Activated CD8-positive, alpha-beta memory T cell treated with anti-CD3 and anti-CD28 coated beads, Interleukin-2, amount 50 U/mL, for 24 hours (primary cell): ENCODE data around the gene ADGRB2.
A peak's percentile ranks its signal among the peaks of the same experiment; 100 is the strongest.

Source experiments
- DNase-seq: peaks from one replicate; pipeline ENCODE4 v3.0.0-alpha.2; 2020; ENCODE audit errors: extremely low read depth

ADGRB2 gene

DNA sequence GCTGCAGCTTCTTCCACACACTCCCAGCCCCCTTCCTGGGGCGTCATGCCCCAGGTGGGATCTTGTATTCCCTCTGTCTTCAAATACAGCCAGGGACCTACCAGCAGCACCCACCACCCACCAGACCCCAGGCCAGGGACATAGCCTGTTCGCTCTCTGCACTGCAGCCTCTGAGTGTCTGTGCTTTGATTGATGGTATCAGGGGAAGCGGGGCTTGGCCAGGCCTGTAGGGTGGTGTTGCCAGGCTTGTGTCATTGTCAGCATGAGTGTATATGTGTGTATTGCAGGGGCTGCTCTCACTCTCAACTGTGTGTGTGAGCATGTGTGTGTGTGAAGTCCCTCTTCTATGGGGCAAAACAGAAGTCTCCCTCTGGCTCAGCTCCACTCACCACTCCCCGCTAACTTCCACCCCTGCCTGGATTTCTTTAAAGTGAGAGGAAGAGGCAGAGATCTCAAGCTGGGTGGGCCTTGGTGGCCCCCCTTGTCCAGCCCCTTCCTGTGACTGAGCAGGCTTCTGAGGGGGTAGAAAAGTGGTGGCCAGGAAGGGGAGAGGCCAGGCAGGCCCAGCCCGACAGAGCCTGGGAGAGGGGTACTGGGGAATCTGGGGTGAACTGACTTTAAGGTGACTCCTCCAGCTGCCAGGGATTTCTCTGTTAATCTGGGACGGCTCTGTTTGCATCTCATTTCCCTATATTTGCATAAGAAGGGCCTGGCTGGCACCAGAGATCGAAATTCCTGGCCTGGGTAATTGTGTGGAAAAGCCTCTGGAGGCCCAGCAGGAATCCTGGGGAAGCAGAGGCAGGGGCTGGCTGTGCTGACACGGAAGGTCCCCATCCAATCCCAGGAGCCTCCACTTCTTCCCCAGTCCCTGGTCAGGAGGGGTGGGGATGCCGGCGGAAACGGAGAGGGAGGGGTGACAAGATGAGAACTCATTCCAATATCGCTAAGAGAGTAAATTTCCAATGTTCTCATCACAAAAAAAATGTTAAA, 18.6 kb upstream of the ADGRB2 start:
- DNase-seq = no peak

DNA sequence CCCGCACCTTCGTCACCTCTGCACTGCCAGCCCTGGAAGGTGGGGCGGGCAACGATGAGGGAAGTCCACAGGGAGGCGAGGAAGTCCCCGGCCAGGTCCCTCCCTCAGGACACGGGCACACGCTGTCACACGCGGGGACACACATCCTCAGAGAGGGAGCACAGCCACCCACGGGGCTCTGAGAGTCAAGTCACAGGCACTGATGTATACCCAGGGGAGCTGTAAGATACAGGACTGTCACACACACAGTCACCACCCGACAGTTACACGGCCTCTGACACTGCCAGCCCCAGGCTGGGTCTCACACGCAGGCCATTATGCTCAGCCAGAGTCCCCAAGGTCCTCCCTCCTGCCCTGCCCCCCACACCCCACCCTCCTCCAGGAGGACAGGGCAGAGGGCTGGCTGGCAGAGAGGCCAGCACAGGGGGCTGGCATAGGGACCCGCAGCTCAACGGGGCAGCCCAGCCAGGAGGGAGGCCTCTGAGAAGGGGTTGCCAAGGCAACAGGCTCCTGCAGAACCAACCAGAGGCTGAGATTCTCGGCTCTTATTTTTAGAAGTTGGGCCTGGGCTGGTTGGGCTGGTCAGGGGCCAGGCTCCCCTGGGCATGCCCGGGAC, 17.7 kb upstream of the ADGRB2 start:
- DNase-seq = no peak

DNA sequence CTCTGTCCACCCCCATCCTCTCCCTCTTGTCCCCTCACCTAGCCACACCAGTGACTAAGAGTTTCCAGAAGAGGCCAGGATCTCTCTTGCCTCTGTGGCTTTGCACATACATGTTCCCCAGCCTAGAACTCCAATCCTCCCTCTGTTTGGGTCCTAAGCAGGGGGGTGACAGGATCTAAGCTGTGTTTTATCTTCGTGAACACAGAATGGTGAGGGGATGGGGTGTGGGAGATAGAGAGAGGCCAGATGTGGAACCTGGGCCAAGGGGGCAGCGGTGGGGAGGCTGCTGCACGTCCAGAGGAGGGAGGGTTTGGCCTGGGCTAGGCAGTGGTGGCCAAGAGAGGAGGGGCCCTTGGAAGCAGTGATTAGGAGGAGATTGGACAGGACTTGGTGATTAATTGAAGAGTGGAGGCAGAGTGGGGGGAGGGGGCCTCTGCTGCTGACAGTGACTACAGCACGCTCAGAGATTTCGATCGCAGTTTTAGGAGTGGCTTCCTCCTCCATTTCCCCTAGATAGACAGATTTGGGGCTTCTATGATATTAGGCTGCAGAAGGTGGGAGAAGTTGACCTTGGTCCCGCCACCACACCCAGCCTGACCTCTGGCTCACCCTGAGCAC, 17.1 kb upstream of the ADGRB2 start:
- DNase-seq = no peak

DNA sequence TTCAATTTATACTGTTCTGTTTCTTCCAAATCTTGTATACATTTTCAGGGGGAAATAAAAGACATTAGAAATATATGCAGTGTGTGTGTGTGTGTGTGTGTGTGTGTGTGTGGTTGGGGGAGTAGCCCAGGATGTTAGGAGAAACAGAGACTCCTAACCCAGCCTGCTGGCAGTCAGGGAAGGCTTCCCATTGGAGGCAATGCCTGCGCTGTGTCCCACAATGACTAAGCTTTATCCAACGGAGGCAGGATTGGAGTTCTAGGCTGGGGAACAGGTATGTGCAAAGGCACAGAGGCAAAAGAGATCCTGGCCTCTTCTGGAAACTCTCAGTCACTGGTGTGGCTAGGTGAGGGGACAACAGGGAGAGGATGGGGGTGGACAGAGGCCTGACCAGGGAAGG, 16.5 kb upstream of the ADGRB2 start:
- no peak for DNase-seq

DNA sequence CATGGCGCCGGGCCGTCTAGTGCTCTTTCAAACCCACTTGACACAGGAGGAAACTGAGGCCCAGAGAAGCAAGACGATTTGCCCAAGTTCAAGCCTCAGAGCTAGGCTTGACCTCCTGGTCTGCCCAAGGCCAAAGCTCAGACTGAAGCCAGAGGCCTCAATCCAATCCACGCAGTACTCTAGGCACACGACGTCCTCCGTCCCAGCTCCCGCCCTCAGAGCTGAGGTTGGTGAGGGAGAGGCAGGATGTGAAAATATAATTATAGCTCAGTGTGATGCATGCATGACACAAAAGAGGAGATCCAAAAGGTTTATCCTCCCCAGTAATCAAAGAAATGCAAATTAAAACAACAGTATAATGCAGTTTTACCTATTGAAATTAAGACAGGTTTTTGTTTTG, 15.5 kb upstream of the ADGRB2 start:
- DNase-seq = no peak

DNA sequence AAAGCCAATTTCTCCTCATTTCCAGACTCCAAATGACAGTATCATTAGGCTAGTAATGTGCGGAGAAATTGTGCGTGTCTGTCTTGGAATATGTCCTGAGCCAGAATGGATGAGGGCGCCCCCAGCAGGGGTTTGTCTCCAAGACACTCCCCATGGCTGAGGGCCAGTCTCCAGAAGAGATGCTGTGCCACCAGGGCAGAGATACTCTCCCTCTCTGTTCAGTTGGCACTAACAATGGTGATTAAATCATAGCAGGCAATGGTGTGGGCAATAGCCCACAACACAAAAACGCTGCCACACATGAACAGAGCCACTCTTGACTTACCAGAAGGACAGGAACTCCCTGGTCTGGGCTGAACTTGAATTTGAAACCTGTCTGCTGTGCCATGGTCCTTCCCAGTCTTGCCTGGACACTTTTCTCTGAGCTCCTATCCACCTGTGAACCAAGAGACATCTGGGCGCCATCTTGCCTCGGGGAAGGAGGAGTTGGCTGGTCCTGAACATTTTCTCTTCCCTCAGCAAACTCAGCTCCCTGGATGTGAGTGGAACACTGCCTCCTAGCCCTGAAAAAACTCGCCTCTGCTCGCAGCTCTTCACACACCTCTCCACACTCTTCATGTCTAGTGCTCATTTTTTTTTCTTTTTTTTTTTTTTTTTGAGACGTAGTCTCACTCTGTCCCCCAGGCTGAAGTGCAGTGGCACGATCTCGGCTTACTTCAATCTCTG, 14.8 kb upstream of the ADGRB2 start:
- no peak for DNase-seq

DNA sequence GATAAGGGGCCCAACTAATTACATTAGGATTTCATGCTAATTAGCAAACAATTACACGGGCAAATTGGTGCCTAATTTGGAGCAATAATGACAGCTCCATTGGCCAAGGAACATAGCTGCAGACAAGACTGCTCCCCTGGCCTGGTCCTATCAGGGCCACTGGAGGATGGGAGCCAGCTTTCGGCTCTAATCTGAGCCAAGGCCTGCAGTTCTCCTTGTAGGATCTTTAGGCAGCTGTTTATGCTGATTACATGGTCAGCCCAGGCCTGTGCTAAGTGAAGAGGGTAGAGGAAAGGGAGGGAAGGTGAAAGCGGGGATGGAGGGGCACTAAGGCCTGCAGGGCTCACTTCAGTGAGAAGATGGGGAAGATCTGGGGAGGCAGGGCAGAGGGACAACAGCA, 12.4 kb upstream of the ADGRB2 start:
- DNase-seq = no peak

DNA sequence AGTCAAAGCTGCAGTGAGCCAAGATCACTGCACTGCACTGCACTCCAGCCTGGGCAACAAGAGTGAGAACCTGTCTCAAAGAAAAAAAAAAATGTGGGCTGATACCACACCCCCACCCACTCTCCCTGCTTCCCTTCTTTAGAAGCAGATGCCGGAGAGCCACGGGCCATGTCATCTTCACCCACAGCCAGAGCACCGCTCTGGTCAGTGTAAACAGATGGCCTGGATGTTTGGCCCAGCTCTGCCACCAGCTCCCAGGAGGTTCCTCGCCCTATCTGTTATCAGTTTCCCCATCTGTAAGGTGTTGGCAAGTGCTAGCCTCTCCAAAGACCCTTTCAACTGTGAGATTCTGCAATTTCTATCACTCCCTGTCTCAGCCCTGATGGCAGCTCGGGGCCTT, 11.9 kb upstream of the ADGRB2 start:
- no peak for DNase-seq

DNA sequence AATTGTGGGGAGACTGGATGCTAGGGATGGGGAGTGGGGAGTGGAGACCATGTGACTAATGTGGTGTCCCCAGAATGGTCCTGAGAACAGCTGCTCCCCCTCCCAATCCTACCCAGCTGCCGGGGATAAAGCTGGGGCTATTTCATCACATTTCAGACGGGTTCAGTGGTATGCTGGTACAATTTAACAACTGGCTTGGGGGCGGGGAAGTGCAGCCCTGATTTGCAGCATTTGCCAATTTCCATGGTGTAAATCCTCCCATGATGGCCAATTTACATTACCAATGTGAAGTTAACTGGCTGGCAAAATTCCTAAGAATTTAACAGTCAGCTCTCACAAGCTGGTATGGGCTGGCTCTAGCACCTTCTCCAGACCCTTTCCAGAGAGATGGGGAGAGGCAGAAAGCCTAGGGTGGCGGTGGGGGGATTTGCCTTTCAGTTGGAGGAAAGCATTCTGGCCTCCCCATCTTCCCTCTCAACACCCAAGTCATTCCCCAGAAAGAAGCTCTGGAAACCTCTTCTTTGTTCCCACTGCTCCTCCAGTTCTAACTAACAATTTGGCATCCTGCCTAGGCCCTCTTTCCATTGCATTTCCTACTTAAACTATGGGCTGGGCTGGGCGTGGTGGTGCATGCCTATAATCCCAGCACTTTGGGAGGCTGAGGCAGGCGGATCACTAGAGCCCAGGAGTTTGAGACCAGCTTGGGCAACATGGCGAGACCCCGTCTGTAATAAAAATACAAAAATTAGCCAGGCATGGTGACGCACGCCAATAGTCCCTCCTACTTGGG, 11.3 kb upstream of the ADGRB2 start:
- DNase-seq = no peak

DNA sequence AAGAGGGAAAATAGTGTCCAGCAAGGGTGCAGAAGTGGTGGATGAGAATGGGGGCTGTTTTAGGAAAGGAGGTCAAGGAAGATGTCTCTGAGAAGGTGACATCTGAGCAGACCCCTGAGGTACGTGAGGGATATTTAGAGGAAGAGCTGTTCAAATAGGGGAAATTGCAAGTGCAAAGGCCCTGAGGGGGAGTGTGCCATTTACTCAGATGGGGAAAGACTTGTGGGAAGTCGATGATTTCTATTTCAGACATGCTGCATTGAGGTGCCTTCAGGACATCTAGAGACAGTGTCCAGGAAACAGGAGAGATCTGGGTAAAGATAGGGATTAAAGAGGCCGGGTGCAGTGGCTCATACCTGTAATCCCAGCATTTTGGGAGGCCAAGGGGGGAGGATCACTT, 10.4 kb upstream of the ADGRB2 start:
- DNase-seq = no peak

DNA sequence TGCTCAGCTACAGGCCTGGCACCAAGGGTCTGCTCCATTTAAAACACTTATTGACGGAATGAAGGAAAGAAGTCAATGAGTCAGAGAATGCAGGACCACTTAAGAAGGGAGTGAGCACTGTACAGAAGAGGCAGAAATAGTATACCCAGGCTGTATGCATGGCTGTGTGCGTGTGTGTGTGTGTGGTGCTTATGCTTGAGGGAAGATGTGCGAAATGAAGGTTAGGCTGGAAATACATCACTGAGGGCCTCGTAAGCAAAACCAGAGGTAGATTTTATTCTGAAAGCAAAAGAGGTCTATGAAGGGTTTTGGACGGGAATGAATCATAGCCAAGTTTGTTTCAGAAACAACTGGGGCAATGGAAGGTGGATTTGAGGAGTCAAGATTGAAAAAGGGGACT, 9.7 kb upstream of the ADGRB2 start:
- no peak for DNase-seq

DNA sequence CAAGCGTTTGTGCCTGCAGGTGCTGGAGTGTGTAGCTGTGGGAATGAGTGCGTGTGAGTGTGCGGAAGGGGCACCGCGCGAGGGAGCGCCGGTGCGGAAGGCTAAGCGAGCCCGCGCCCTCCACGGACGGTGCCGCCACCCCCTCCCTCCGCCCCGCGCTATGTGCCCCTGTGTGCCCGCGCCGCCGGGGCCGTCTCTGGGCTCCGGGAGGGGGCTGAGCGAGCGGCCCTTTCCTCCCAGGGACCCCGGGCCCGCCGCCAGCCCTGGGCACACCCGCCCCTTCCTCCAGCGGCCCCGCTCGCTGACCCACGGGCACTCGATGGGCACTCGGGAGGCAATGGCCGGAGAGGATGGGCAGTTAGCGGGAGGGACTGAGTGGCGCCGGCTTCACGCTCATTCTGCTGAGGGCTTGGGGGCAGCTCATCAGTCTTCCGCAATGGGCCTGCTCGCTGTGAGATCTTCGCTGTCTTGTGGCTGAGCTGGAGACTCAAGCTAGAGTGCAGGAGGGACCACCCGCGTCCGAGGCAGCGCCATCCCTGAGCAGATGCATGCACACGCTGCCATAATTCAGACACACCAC, 8.6 kb upstream of the ADGRB2 start:
- DNase-seq = no peak

DNA sequence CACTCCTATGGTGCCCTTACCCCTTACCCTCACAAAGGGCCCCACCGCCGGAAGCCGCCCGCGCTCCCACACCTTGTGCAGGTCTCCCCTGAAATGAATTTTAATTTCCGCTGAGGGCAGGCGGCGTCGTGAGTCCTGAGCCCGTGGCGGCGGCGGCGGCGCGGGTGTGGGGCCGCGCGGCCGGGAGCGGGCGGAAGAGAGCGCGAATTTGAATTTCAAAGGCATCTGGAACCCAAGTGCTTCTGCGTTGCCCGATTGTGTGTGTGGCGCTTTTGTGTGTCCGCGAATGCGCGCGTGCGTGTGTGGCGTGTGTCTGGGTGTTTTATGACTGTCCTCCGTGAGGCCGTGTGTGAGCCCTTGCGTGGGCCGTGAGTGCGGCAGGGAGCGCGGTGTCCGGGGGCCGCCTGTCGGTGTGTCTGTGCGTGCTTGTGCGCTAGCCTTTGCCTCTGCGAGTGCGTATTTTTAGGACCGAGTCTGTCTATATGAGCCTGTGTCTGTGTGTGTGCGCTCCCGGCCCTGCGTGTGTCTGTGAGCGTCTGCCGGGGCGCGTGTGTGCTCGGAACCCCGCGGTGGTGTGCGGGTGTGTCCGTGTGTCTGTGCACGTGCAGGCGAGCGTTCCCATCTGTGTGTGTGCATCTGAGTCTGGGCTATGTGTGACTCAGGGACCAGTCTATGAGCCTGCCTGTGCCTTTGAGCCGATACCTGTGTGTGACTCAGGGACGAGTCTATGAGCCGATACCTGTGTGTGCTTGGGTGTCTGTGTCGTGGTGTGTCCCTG, 7.9 kb upstream of the ADGRB2 start:
- no peak for DNase-seq

DNA sequence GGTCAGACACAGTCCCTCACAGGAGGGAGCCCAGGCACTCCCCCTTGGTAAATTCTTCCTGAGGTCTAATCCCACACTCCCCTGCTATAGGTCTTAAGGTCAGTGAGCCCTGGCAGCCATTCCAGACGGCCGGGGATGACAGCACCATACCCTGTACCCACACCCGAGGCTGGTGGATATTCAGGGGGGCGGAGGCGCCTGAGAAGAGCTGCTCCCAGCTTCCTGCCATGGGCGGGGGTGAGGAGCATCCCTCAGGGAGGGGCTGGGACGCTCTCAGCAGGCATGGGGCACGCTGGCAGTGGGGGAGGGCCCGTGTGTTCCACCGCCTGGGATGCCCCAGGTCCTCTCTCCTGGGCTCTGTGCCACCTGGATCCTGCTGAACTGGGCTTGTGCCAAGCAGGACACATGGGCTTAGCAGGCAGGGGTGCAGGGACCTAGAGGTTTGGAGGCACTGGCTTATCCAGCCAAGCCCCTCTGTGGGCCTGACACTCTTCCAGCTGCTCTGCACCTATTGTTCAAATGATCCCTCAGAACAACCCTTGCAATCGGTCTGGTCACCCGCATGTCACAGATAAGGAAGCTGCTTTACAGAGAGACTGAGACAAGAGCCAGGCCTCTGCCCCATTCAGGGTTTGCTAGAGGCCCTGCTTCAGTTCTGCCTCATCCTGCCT, 5.7 kb upstream of the ADGRB2 start:
- no peak for DNase-seq

DNA sequence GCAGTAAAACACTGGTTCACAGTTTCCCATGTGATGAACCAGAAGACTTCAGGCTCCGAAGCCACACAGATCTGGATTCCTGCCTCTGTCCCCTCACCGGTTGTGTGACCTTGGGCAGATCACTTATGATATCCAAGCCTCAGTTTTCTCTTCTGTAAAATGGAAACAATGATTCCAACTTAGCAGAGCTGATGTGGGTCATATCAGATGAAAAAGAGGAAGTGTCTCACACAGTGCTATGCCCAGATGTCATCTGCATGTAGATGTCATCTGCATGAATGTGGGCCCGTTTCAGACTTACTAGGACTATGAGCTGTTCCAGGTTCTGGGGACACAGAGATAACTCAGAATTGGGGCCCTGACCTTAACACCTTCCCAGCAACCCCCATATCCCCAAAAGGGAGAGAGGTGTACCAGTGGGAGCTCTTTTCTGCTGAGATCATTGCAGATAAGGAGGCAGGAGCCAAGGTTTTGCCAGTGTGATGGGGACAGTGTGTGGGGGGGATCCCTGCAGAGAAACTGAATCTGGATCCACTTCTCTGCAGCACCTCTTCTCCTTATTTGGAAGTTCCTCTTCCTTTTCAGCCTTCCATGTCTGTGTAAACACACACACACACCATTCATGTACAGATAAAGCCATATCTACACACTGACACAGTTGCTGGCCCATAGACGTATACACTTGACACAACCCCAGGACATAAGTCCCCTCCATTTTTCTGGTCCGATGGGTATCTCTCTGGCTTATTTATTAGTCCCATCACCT, 5.0 kb upstream of the ADGRB2 start:
- DNase-seq = peak; percentile 20

DNA sequence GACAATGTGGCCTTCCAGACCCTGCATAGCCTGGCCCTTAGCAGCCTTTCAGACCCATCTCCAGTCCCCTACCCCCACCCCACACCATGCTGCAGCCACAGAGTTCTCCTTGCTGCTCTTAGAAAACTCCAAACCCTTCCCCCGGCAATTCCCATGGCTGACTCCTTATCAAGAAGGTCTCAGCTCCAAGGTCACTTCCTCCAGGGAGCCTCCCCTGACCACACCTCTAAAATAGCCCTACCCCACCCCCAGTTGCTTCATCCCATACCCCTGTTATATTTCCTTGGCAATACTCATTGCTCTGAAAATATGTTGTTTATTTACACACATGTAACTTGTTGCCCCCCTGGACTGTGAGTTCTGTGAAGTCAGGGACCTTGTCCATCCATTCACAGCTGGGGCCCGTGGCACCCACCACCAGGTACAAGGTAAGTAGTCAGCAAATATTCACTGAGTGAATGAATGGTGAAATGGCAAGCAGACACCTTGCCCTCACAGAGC, 4.3 kb upstream of the ADGRB2 start:
- no peak for DNase-seq

DNA sequence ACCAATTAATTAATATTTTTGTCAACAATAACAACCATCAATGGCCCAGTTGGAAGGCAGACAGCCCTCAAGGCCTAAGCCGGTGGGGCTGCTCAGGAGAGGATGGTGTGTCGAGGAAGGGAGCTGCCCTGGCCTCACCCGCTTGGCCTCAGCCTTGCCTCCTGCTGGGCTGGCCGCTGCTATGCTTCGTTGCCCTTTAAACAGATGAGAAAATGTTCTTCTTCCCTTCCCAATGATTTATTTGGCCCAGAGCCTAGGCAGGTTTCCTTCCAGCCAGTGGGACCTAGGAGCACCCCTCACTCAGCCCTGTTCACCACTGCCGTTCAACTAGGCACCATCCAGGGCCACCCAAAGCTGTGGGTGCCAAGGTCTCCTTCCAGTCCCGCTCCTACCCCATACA, 3.1 kb upstream of the ADGRB2 start:
- DNase-seq = no peak

DNA sequence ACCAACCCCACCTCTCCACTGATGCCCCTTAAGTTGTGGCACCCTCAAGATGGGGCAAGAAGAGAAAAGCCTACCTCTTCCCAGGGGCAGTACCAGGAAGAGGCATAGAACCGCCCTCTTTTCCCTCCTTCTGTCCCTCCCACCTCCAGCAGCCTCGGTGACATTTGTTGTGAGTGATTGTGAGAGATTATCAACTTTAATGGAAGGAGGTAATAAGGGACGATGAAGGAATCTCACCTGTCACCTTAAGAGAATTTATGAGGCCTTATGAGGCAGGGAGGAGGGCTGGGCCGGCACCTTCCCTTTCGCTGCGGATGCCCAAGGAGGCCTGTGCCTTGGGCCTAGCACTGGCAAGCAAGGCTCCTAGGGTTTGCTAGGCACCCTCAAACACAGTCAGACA, 1.4 kb upstream of the ADGRB2 start:
- no peak for DNase-seq

DNA sequence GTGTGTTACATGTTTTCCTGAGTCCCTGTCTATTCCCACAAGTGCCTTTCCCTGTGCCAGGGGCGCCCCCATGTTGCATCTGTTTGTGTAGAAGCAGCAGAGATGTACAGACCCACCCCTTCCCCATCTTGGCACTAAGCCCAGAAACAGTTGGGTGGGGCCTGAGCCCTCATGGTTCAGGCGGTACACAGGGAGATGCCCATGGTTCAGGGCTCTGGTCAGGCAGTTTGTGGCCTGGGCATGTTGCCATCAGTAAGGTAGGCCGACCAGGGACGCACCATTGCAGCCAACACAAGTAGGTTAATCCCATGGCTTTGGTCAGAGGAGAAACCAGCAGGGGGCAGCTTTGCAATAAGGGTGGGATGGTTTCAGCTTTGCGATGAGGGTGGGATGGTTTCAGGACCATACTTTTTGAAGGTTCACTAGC, 914 bp upstream of the ADGRB2 start:
- no peak for DNase-seq
